Activated T-cell treated with anti-CD3 and anti-CD28 coated beads, Interleukin-2, amount 50 U/mL, for 72 hours (primary cell): ENCODE data around the gene ANKRD34A. TPM values are rescaled to one million over a fixed set of nuclear protein-coding genes. Genes with fewer than 3 reads are reported as not detected.

ENCODE experiments used
- ATAC-seq, 2 donors: fragments of 150-1000 bp; cut with Tn5 transposase; replicated peaks in 1 of 2; 2 replicates each; pipeline ENCODE4 v1.10.0; 2021; ENCODE audit warnings: moderate library complexity in 2 of 2, mild to moderate bottlenecking in 1 of 2
- DNase-seq, 2 donors: peaks; one replicate each; pipeline ENCODE4 v3.0.0; 2021 to 2022; ENCODE audit warnings: mixed read lengths in 1 of 2
- H3K27ac Mint-ChIP-seq: one replicate; pipeline ENCODE4 v1.8.0; 2022; ENCODE audit warnings: mild to moderate bottlenecking, moderate library complexity, mixed read lengths
- H3K27me3 Mint-ChIP-seq: one replicate; pipeline ENCODE4 v1.8.0; 2022; ENCODE audit warnings: low read depth, mixed read lengths
- H3K36me3 Mint-ChIP-seq, 2 donors: one replicate each; pipeline ENCODE4 v1.8.0; 2022; ENCODE audit warnings: mixed read lengths in 2 of 2, mild to moderate bottlenecking in 1 of 2; ENCODE audit not compliant: insufficient read depth in 2 of 2
- H3K4me1 Mint-ChIP-seq: one replicate; pipeline ENCODE4 v1.8.0; 2022; ENCODE audit warnings: low read depth, mixed read lengths
- H3K4me3 Mint-ChIP-seq, 2 donors: one replicate each; pipeline ENCODE4 v1.8.0; 2022; ENCODE audit warnings: mild to moderate bottlenecking in 2 of 2, mixed read lengths in 2 of 2, moderate library complexity in 2 of 2
- H3K9me3 Mint-ChIP-seq, 2 donors: one replicate each; pipeline ENCODE4 v1.8.0; 2022; ENCODE audit warnings: mixed read lengths in 2 of 2
- total RNA-seq, 2 donors: library from RNA; stranded (reverse); gene quantifications; one replicate each; pipeline ENCODE4 v1.2.3, GENCODE V29; 2022

ANKRD34A gene
- total RNA-seq, 2 donors from 2014 or later = 2.6 to 3.6 TPM

DNA sequence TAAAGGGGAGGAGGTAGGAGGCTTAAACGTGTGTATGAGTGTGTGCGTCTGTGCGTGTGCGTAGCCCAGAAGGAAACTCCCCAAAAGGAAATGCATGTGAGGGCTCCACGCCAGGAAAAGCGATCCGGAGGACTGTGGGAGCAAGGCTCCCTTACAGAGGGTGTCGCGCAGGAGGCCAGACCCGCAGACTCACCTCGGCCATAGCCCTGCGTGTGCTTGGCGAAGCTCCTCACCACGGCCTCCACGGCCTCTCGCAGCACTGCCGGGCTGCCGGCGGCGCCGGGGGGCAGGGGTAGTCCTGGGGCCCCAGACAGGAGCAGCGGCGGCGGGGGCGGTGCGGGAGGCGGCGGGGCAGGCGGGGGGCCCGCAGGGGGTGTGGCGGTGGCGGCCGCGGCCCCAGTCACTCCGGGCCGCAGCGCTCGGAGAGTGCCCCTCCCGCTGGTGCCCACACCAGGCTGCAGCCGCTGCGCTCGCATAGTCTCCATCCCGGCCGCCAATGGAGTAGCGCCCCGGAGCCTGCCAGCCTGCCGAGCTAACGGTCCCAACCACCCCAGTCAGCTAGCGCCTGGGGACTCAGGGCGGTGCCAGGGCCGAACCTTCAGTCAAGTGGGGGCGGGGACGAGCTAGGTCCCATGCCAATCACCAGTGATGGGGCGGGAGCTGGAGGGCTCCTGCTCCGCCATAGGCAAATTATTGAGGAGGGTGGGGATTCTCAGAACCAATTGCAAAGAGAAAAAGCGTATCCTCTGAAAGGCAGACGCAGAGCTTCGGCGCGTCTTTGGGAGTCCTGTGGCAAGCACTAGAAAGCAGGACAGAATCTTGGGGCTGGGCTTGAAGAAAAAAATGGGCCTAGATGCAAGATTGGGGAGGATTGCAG is 6.7 kb downstream of the ANKRD34A start, which contains the start of gene LIX1L:
TSS of gene LIX1L (minus strand) at position 575 of the 877 bp plus-strand sequence. CDS start at position 485, 90 bp downstream.
- Mint-ChIP-seq H3K4me3 (peak within 1 kb of the TSS; percentile 84 to 96), H3K36me3 (peaks cover 3 to 10% of the 10 kb centered on the region in 2 donors), H3K9me3 (no peaks in the 10 kb centered on the region), H3K27me3 (no peaks in the 10 kb centered on the region), H3K27ac (peak within 1 kb of the TSS; percentile 94), H3K4me1 (peaks cover 78% of the 10 kb centered on the region)
- ATAC-seq = peak; percentile 88 to 92
- DNase-seq = peak; percentile 95 to 98

DNA sequence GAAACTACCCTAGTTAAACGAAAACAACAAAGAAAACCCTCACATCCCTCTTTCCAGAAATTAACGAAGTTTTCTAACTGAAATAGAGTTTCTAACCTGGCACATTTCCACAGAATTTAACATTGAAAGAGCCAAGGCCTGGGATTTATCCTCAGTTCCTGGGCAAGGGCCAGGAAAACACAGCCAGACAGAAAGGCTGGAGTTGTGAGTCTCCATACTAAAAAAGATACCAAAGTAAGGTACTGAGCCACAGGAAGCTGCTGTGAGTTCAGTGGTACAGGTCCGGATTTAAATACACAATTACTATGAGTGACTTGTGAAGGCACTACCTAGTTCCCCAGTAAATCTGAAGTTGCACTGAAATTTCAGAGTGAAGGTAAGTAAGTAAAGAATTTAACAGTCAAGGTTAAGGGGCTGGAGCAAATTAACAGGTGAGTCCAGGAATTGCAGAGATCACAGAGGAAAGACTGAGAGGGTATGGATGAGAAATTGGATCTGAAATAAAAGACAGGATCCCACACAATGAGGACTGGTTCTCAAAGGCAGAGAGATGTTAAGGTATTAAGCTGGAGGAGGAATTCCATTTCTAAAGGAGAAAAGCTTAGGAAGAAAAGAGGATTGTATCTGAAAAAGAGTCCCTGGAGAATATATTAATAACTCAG is 7.5 kb downstream of the ANKRD34A start:
- peaks cover 74% of the 10 kb centered on the region for H3K4me1 Mint-ChIP-seq
- H3K27ac Mint-ChIP-seq = peak overlapping the region; percentile 94
- ATAC-seq (no peak), DNase-seq (peak in 1 of 2 donors; percentile 9)
- no peaks in the 10 kb centered on the region for H3K9me3 Mint-ChIP-seq
- no peaks in the 10 kb centered on the region for H3K27me3 Mint-ChIP-seq
- peak overlapping the region; percentile 84 to 96 for H3K4me3 Mint-ChIP-seq
- peaks cover 3 to 10% of the 10 kb centered on the region in 2 donors for H3K36me3 Mint-ChIP-seq

DNA sequence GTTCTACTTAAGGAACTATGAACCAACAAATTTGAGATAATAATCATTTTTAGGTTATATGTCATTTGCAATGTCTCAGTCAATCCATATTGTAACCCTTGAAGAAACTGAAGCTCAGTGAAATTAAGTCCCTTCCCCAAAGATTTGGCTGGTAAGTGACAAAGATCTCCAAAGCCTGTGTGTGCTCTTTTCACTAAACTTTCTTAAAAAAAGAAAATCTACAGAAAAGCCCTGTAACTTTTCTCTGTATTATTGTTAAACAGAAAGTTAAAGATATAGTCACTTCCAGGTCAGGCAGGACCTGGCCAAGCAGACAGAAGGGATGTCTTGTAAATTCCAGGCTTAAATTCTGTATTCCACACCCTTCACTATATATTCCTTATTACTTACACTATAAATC is 8.0 kb downstream of the ANKRD34A start:
- H3K36me3 Mint-ChIP-seq = peaks cover 3 to 14% of the 10 kb centered on the region in 2 donors
- H3K27ac Mint-ChIP-seq = peak overlapping the region; percentile 94
- no peak for DNase-seq
- H3K9me3 Mint-ChIP-seq = no peaks in the 10 kb centered on the region
- H3K4me3 Mint-ChIP-seq = peak overlapping the region; percentile 84 to 96
- no peak for ATAC-seq
- H3K27me3 Mint-ChIP-seq = no peaks in the 10 kb centered on the region
- H3K4me1 Mint-ChIP-seq = peaks cover 74% of the 10 kb centered on the region

DNA sequence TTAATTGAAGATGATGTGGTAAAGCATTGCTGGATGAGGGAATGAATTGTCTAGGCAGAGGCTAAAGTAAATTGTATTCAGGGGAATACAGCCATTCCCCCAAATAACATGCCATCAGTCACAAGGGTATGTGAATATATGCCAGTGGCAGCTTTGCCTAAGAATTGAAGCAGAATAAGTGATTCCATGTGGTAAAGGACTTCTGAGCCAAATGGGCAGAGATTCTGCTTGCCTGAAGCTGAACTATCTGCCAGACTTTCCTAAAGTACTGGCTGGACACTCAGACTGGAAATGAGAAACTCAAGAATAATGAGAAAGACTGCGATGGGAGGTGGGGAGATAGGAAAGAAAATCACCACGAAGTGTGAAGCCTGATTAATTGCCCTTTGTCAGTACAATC is 8.9 kb downstream of the ANKRD34A start:
- peaks cover 3 to 14% of the 10 kb centered on the region in 2 donors for H3K36me3 Mint-ChIP-seq
- no peaks in the 10 kb centered on the region for H3K9me3 Mint-ChIP-seq
- no peaks in the 10 kb centered on the region for H3K27me3 Mint-ChIP-seq
- DNase-seq (no peak), ATAC-seq (no peak)
- peak overlapping the region; percentile 84 to 96 for H3K4me3 Mint-ChIP-seq
- peak overlapping the region; percentile 11 for H3K27ac Mint-ChIP-seq
- H3K4me1 Mint-ChIP-seq = peaks cover 72% of the 10 kb centered on the region

DNA sequence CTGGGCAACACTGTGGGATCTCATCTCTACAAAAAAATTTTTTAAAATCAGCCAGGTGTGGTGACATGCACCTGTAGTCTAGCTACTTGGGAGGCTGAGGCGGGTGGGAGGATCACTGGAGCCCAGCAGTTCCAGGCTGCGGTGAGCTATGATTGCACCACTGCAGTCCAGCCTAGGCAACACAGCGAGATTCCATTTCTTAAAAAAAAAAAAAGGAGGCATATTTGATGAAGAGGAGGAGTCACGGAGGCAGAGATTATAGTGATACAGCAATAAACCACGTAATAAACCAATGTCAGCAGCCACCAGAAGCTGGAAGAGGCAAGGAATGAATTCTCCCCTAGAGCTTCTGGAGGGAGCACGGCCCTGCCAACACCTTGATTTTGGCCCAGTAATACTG is 10.5 kb downstream of the ANKRD34A start:
- H3K4me3 Mint-ChIP-seq = peak overlapping the region in 1 of 2 donors; percentile 7
- ATAC-seq = no peak

DNA sequence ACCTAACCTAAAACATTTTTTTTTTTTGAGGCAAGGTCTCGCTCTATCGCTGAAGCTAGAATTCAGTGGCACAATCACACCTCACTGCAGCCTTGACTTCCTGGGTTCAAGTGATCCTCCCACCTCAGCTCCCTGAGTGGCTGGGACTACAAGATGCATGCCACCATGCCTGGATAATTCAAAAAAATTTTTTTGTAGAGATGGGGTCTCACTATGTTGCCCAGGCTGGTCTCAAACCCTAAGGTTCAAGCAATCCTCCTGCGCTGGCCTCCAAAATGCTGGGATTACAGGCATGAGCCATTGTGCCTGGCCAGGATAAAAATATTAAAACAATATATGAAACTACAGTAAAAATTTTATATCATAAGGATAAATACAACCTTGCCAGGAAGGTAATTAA is 11.5 kb downstream of the ANKRD34A start:
- Mint-ChIP-seq H3K9me3 (no peaks in the 10 kb centered on the region), H3K27me3 (no peaks in the 10 kb centered on the region), H3K4me1 (peaks cover 66% of the 10 kb centered on the region), H3K27ac (no peak overlapping the region), H3K36me3 (peaks cover 3 to 14% of the 10 kb centered on the region in 2 donors), H3K4me3 (no peak overlapping the region)
- no peak for DNase-seq
- ATAC-seq = no peak

More for the DNA sequence above, 10.5 kb downstream of the ANKRD34A start:
- H3K4me1 Mint-ChIP-seq = peaks cover 71% of the 10 kb centered on the region
- H3K9me3 Mint-ChIP-seq = no peaks in the 10 kb centered on the region
- H3K36me3 Mint-ChIP-seq = peaks cover 3 to 14% of the 10 kb centered on the region in 2 donors
- H3K27ac Mint-ChIP-seq = no peak overlapping the region
- H3K27me3 Mint-ChIP-seq = no peaks in the 10 kb centered on the region
- DNase-seq = no peak

DNA sequence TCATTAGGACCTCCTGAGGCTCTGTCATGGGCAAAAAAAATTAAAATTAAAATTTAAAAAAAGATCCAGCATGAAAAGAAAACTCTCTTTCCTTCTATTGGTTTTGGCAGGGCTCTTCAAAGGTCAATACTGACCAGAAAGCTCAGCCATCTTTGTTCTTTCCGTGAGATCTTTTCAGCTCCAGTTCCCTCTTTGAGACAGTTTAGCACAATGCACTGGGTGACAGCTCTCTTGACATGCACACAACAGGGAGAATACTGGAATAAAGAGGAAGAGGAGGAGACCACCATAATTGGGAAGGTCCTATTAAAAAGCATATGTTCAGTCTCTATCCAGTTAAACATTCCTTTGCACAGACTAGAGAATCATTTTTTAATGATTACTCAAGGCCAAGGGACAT is 12.8 kb downstream of the ANKRD34A start:
- Mint-ChIP-seq H3K27ac (no peak overlapping the region), H3K4me3 (no peak overlapping the region), H3K4me1 (peaks cover 67% of the 10 kb centered on the region), H3K36me3 (peaks cover 0 to 13% of the 10 kb centered on the region in 2 donors), H3K27me3 (no peaks in the 10 kb centered on the region), H3K9me3 (no peaks in the 10 kb centered on the region)
- DNase-seq = no peak
- ATAC-seq = no peak

DNA sequence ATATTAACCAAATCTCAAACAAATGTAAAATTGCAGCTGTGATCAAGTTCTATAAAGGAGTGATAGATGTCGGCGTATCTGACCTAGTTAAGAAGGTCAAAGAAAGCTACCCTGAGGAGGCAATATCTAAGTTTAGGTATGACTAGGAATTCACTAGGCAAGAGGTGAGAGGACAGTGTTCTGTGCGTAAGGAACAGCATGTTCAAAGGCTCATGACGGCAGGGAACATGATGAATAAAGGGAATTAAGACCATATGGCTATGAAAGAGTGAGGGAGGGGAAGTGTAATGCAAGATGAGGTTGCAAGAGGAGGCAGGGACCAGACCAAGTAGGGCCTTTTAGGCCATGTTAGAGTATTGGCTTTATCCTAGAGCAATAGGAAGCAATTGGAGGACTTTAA is 15.2 kb downstream of the ANKRD34A start:
- peaks cover 0 to 15% of the 10 kb centered on the region in 2 donors for H3K36me3 Mint-ChIP-seq
- H3K27me3 Mint-ChIP-seq = no peaks in the 10 kb centered on the region
- H3K27ac Mint-ChIP-seq = peak overlapping the region; percentile 6
- ATAC-seq (no peak), DNase-seq (no peak)
- no peaks in the 10 kb centered on the region for H3K9me3 Mint-ChIP-seq
- H3K4me3 Mint-ChIP-seq = no peak overlapping the region
- peaks cover 50% of the 10 kb centered on the region for H3K4me1 Mint-ChIP-seq

DNA sequence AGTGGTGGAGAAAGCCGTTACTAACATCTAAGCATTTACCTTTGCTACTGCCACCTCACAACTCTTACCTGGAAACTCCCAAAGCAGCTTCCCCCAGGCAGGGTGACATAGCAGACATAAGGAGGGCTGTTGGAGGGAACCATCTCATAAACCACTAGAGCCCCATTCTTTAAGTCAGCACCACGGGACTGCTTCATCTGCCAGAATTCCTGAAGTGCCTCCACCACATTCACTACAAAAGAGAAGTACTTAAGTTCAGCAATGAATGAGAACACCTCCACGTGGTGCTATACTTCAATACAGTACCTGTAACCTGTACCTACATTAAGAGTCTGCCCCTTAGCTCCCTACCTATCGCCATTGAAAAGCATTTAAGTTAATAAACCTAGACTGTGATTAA is 16.8 kb downstream of the ANKRD34A start:
- no peak for DNase-seq
- Mint-ChIP-seq H3K27me3 (no peaks in the 10 kb centered on the region), H3K9me3 (no peaks in the 10 kb centered on the region), H3K4me3 (no peak overlapping the region), H3K27ac (no peak overlapping the region), H3K36me3 (peaks cover 0 to 9% of the 10 kb centered on the region in 2 donors), H3K4me1 (peaks cover 41% of the 10 kb centered on the region)
- ATAC-seq = no peak

DNA sequence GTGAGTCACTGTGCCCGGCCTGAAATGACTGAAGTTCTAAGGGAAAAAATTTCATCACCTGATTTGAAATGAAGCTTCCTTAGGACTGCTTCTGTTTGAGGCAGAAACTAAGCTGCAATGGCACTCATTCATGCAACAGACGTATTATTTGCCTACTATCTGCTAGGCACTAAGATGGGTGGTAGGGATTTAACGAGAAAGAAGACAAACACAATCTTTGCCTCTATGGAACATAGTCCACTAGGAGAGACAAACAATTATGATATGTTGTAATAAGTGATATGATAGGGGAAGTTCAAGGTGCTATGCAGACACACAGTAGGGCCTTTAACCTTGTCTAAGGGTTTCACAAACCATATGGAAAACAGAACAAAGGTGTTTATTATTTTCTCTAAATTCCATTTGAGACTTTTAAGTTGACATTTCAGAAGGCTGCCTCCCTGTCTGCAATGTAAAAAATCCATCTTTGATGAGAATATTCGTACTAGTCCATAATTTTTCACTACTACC is 17.8 kb downstream of the ANKRD34A start:
- DNase-seq (no peak), ATAC-seq (no peak)
- peaks cover 0 to 14% of the 10 kb centered on the region in 2 donors for H3K36me3 Mint-ChIP-seq

DNA sequence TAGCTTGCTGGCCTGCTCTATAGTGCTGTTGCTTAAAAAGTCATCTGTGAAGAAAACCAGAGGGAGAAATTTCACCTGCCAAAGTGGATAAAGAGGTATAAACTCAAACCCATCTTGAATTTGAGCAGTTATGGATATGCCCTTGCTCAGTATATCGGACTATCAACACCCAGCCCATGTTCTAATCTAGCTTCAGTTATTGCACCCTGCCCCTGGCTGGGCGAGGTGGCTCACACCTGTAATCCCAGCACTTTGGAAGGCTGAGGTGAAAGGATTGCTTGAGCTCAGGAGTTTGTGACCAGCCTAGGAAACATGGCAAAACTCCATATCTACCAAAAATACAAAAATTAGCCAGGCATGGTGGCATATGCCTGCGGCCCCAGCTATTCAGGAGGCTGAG is 19.8 kb downstream of the ANKRD34A start:
- DNase-seq (no peak), ATAC-seq (no peak)
- no peak overlapping the region for H3K4me3 Mint-ChIP-seq
- H3K9me3 Mint-ChIP-seq = no peaks in the 10 kb centered on the region
- no peak overlapping the region for H3K27ac Mint-ChIP-seq
- peaks cover 21% of the 10 kb centered on the region for H3K4me1 Mint-ChIP-seq
- H3K36me3 Mint-ChIP-seq = peaks cover 0 to 15% of the 10 kb centered on the region in 2 donors
- no peaks in the 10 kb centered on the region for H3K27me3 Mint-ChIP-seq

More for the DNA sequence above, 17.8 kb downstream of the ANKRD34A start:
- Mint-ChIP-seq H3K27me3 (no peaks in the 10 kb centered on the region), H3K27ac (no peak overlapping the region), H3K4me3 (no peak overlapping the region), H3K9me3 (no peaks in the 10 kb centered on the region), H3K4me1 (peaks cover 36% of the 10 kb centered on the region)

DNA sequence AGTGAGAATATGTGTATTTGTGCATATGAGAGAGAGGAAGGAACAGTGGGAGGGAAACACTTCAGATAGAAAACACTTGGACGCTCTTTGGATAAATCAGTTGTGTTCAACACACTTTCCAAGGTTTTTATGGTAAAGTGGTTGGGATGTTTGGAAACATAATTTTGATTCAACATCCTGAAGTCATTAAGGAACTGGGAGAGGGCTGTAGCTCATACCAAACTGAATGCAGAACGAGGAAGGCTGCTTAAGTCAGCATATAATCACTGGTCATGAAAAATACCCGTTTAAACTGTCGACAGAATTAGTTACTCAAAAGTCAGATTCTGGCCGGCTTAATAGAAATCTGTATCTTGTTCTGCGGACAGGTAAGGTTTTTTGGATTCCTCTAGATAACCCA is 21.5 kb downstream of the ANKRD34A start:
- Mint-ChIP-seq H3K4me1 (peaks cover 11% of the 10 kb centered on the region), H3K4me3 (no peak overlapping the region), H3K27me3 (no peaks in the 10 kb centered on the region), H3K27ac (peak overlapping the region; percentile 55), H3K9me3 (no peaks in the 10 kb centered on the region), H3K36me3 (peaks cover 0 to 15% of the 10 kb centered on the region in 2 donors)
- no peak for DNase-seq
- no peak for ATAC-seq

DNA sequence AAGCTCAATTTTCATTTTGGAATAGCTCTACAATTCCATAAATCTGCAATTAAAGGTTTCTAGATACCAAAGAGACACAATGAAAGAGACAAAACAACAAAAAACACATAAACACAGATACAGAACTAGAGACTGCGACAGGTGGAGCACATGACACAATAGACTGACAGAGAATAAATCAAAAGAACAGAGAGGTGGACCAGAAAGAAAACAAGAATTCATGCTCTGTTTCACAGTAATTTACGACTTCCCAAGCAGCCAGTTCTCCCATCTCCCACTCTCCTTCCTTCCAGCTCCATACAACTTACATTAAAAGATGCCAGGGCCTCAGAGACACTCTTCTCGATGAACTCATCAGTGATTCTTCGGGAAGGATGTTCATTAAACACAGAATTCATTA is 22.0 kb downstream of the ANKRD34A start:
- peaks cover 0 to 16% of the 10 kb centered on the region in 2 donors for H3K36me3 Mint-ChIP-seq
- peaks cover 11% of the 10 kb centered on the region for H3K4me1 Mint-ChIP-seq
- no peak overlapping the region for H3K4me3 Mint-ChIP-seq
- no peaks in the 10 kb centered on the region for H3K27me3 Mint-ChIP-seq
- H3K27ac Mint-ChIP-seq = peak overlapping the region; percentile 5
- no peaks in the 10 kb centered on the region for H3K9me3 Mint-ChIP-seq
- DNase-seq (no peak), ATAC-seq (no peak)
